ENCODE measurements around the gene EHBP1L1. TPM values are rescaled to one million over a fixed set of nuclear protein-coding genes. Genes with fewer than 3 reads are reported as not detected.

EHBP1L1 gene
- total RNA-seq, result 149 TPM

- ATAC-seq, result peak; percentile 1
Observed at GRCh38 chr11:65575568-65576231, at the start of gene EHBP1L1. Gene EHBP1L1, plus strand, starts transcription at chr11:65576053. Its CDS starts 250 bp downstream, at chr11:65576303.

GRCh38 chr11:65526744-65527143, 49.1 kb upstream of the EHBP1L1 start:
- no peak for ATAC-seq
- DNase-seq (ENCODE audit: low spot score), result no peak
- intact Hi-C loops (cut with DNase I), result no loop called here

More at GRCh38 chr11:65575568-65576231, at the start of gene EHBP1L1:
- intact Hi-C loops (cut with DNase I), result no loop called here
- no peak for DNase-seq (ENCODE audit: low spot score)

GRCh38 chr11:65528819-65529350, 47.0 kb upstream of the EHBP1L1 start:
- DNase-seq (ENCODE audit: low spot score) (no peak), ATAC-seq (no peak)
- intact Hi-C loops (cut with DNase I), result no loop called here

GRCh38 chr11:65529475-65530156, 46.2 kb upstream of the EHBP1L1 start:
- intact Hi-C loops (cut with DNase I), result no loop called here
- peak; percentile 9 for ATAC-seq
- peak; percentile 70 for DNase-seq (ENCODE audit: low spot score)

GRCh38 chr11:65530157-65530496, 45.7 kb upstream of the EHBP1L1 start:
- no peak for ATAC-seq
- intact Hi-C loops (cut with DNase I), result no loop called here
- no peak for DNase-seq (ENCODE audit: low spot score)

GRCh38 chr11:65532388-65533064, 43.3 kb upstream of the EHBP1L1 start:
- DNase-seq (ENCODE audit: low spot score) (no peak), ATAC-seq (no peak)
- intact Hi-C loops (cut with DNase I), result no loop called here

GRCh38 chr11:65535102-65535501, 40.8 kb upstream of the EHBP1L1 start:
- DNase-seq (ENCODE audit: low spot score), result no peak
- intact Hi-C loops (cut with DNase I), result no loop called here
- ATAC-seq, result no peak

GRCh38 chr11:65536412-65537295, 39.2 kb upstream of the EHBP1L1 start:
- intact Hi-C loops (cut with DNase I), result no loop called here

GRCh38 chr11:65537296-65537597, 38.6 kb upstream of the EHBP1L1 start:
- DNase-seq (ENCODE audit: low spot score), result no peak
- no peak for ATAC-seq
- intact Hi-C loops (cut with DNase I), result no loop called here

More at GRCh38 chr11:65536412-65537295, 39.2 kb upstream of the EHBP1L1 start:
- ATAC-seq (no peak), DNase-seq (ENCODE audit: low spot score) (no peak)

- DNase-seq (ENCODE audit: low spot score) (no peak), ATAC-seq (no peak)
- intact Hi-C loops (cut with DNase I), result no loop called here
Observed at GRCh38 chr11:65537620-65538231, 38.1 kb upstream of the EHBP1L1 start.

GRCh38 chr11:65538232-65538914, 37.5 kb upstream of the EHBP1L1 start:
- intact Hi-C loops (cut with DNase I), result no loop called here
- DNase-seq (ENCODE audit: low spot score) (no peak), ATAC-seq (no peak)

- intact Hi-C loops (cut with DNase I), result no loop called here
- DNase-seq (ENCODE audit: low spot score) (no peak), ATAC-seq (no peak)
Observed at GRCh38 chr11:65538915-65539743, 36.7 kb upstream of the EHBP1L1 start.

- intact Hi-C loops (cut with DNase I), result loop anchor here (10.0 kb wide), 1 partner anchor 55 kb away; the partner anchor contains the start of gene KCNK7
- DNase-seq (ENCODE audit: low spot score) (no peak), ATAC-seq (no peak)
Observed at GRCh38 chr11:65539744-65540289, 36.0 kb upstream of the EHBP1L1 start.

GRCh38 chr11:65540290-65541092, 35.4 kb upstream of the EHBP1L1 start:
- intact Hi-C loops (cut with DNase I), result loop anchor here (10.0 kb wide), 1 partner anchor 54 kb away; the partner anchor contains the start of gene KCNK7
- ATAC-seq (peak; percentile 91), DNase-seq (ENCODE audit: low spot score) (peak; percentile 96)

- intact Hi-C loops (cut with DNase I), result loop anchor here (10.0 kb wide), 1 partner anchor 53 kb away; the partner anchor contains the start of gene KCNK7
- ATAC-seq, result peak; percentile 1
- DNase-seq (ENCODE audit: low spot score), result no peak
Observed at GRCh38 chr11:65541093-65541982, 34.5 kb upstream of the EHBP1L1 start.

All from sciatic nerve (tissue), 2 donors.